GM23248 (cell line): Measurements from ENCODE around the gene NHS. TPM values are rescaled to one million over a fixed set of nuclear protein-coding genes. Genes with fewer than 3 reads are reported as not detected.

Source experiments
- DNase-seq: peaks from one replicate; pipeline ENCODE4 v3.0.0-alpha.2; 2015
- H2AFZ ChIP-seq: fragments of 200-600 bp; sonication (generic); 2 replicates; pipeline ENCODE4 v1.6.1; 2016; ENCODE audit warnings: antibody characterized with exemption
- H3F3A ChIP-seq: fragments of 200-600 bp; sonication (generic); 2 replicates; pipeline ENCODE4 v1.6.1; 2016; ENCODE audit warnings: mild to moderate bottlenecking, antibody characterized with exemption, mixed run types; ENCODE audit not compliant: insufficient read depth
- H3K27ac ChIP-seq: fragments of 200-600 bp; sonication (generic); 2 replicates; pipeline ENCODE4 v1.5.1; 2016; ENCODE audit warnings: mild to moderate bottlenecking
- H3K27me3 ChIP-seq: fragments of 200-600 bp; sonication (generic); replicated peaks from 2 replicates; pipeline ENCODE4 v1.6.1; 2016; ENCODE audit warnings: mild to moderate bottlenecking; ENCODE audit not compliant: insufficient read depth
- H3K36me3 ChIP-seq: fragments of 200-600 bp; sonication (generic); 2 replicates; pipeline ENCODE4 v1.6.1; 2016; ENCODE audit warnings: low read depth, mild to moderate bottlenecking
- H3K4me1 ChIP-seq: fragments of 200-600 bp; sonication (generic); 2 replicates; pipeline ENCODE4 v1.6.1; 2016; ENCODE audit warnings: mild to moderate bottlenecking; ENCODE audit not compliant: insufficient read depth
- H3K4me2 ChIP-seq: fragments of 200-600 bp; sonication (generic); one replicate; pipeline ENCODE4 v1.6.1; 2016; ENCODE audit warnings: mild to moderate bottlenecking; ENCODE audit not compliant: unreplicated experiment
- H3K4me3 ChIP-seq: fragments of 200-600 bp; sonication (generic); 2 replicates; pipeline ENCODE4 v1.5.1; 2016; ENCODE audit warnings: mild to moderate bottlenecking
- H3K79me2 ChIP-seq: fragments of 200-600 bp; sonication (generic); 2 replicates; pipeline ENCODE4 v1.6.1; 2016; ENCODE audit warnings: mild to moderate bottlenecking; ENCODE audit not compliant: insufficient read depth
- H3K9ac ChIP-seq: fragments of 200-600 bp; sonication (generic); 2 replicates; pipeline ENCODE4 v1.6.1; 2016; ENCODE audit warnings: mild to moderate bottlenecking
- H3K9me2 ChIP-seq: fragments of 200-600 bp; sonication (generic); 2 replicates; pipeline ENCODE4 v1.6.1; 2016; ENCODE audit warnings: mixed run types, mild to moderate bottlenecking, moderate library complexity; ENCODE audit not compliant: insufficient read depth
- H3K9me3 ChIP-seq: fragments of 200-600 bp; sonication (generic); one replicate; pipeline ENCODE4 v1.6.1; 2017; ENCODE audit warnings: low read depth
- H4K20me1 ChIP-seq: fragments of 200-600 bp; sonication (generic); 2 replicates; pipeline ENCODE4 v1.6.0; 2016; ENCODE audit not compliant: insufficient read depth
- EZH2 ChIP-seq: fragments of 200-600 bp; sonication (generic); IDR thresholded peaks from 2 replicates; pipeline ENCODE4 v1.6.1; 2018; ENCODE audit warnings: antibody characterized with exemption, mild to moderate bottlenecking; ENCODE audit not compliant: insufficient read depth, poor library complexity, severe bottlenecking
- EZH2phosphoT487 ChIP-seq: fragments of 200-600 bp; sonication (generic); IDR thresholded peaks from 2 replicates; pipeline ENCODE4 v1.6.1; 2018; ENCODE audit warnings: antibody characterized with exemption, moderate library complexity, mild to moderate bottlenecking, low read depth; ENCODE audit not compliant: insufficient read depth
- WGBS, 2 experiments: methylation state at CpG; one replicate each; pipeline ENCODE4 v1.1.6; 2015 to 2017; ENCODE audit warnings: low lambda C conversion rate in 2 of 2, low coverage in 1 of 2; ENCODE audit errors: missing lambda C conversion rate in 2 of 2; 5-methylcytosine and 5-hydroxymethylcytosine counted together
- in situ Hi-C: fragments of 300-500 bp; cut with MboI; formaldehyde crosslinking; loops from 2 replicates; pipeline ENCODE4 v1.15.0; 2020
- polyA plus RNA-seq: library from polyadenylated mRNA; unstranded; fragments of >200 nt; fragmentation: Nextera tagmentation; extraction: Ambion mirVana; gene quantifications from 2 replicates; pipeline ENCODE4 v1.2.1, GENCODE V29; 2016
- total RNA-seq: library from RNA; depleted of rRNA; stranded (reverse); fragments of >200 nt; shearing (Covaris generic); gene quantifications from 2 replicates; pipeline ENCODE4 v1.2.3, GENCODE V29; 2014

The NHS gene
- total and polyA plus RNA-seq, 2 experiments from 2014 or later, result 1.0 to 5.6 TPM

DNA sequence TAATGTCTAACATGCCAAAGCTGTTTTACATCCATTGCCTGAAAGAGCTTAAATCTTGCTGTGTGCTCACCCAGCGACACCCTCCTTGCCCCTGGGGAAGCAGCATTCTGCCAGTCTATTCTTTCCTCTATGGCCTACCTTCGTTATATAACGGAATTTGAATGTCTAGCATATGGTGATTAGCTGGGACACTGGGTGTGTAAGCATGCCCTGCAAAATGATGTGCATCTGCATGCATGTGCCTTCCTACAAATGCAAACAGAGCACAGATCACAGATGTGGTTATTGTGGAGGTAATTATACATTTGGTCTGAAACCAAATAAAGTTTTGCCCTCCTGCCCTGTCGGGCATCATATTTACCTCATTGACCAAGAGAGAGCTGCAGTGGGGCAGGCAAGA, 90.8 kb downstream of the NHS start:
- WGBS, 2 experiments, result 82 to 88% methylated on average over 4 of the region's 4 CpGs
- no peaks in the 10 kb centered on the region for H3K27me3 ChIP-seq
- TF ChIP-seq EZH2phosphoT487 (no peak), EZH2 (no peak)

DNA sequence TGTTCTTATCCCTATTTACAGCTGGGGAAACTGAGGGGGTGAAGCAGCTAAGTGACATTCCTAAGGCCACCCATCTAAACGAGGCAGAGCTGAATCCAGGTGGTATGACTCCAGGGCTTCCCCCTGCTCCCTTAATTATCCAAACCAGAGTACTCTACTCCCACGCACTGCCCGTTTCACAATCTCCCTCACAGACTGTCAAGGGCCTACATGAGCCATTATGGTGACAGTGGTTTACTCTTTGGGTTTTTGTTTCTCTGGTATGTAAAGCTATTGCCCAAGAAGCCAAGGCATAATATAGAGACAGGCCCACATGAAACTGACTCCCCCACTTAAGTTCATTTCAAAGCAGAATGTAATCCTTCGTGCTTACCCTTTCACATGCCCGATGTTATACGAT, 95.1 kb downstream of the NHS start:
- peak; percentile 40 for DNase-seq

More for the DNA sequence above, 90.8 kb downstream of the NHS start:
- Histone ChIP-seq H3K4me3 (no peak overlapping the region), H3K4me1 (peaks cover 27% of the 10 kb centered on the region), H2AFZ (no peak overlapping the region), H3K9ac (no peak overlapping the region), H3F3A (peaks cover 17% of the 10 kb centered on the region; the same call in 1 of the 2 replicates), H3K9me3 (no peaks in the 10 kb centered on the region), H3K27ac (0 out of 2 replicates have a peak overlapping the region, but pooled peaks have one; percentile 64), H3K36me3 (no peaks in the 10 kb centered on the region), H3K9me2 (no peaks in the 10 kb centered on the region), H3K4me2 (peak overlapping the region; percentile 28), H3K79me2 (peaks cover 12% of the 10 kb centered on the region; the same call in 1 of the 2 replicates), H4K20me1 (no peaks in the 10 kb centered on the region)
- DNase-seq, result no peak
- in situ Hi-C loops, result no loop called here

DNA sequence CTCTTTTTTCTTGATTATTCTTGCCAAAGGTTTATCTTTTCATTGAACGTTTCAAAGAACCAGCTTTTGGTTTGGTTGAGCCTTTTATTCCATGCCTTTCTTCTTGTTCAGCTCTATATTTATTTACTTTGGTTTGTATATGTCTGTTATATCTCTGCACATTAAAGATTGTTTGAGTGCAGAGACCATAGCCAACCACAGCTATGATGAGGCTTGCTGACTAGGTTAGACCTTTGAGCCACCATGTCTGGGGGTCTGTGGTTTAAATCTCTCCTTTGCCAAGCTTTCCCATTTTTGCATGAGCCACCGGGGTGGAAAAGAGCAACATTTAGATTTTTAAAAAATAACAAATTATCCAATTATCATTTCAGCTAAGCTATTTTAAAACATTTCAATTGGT, 96.1 kb downstream of the NHS start:
- Histone ChIP-seq H3K9me2 (no peaks in the 10 kb centered on the region), H3K27me3 (no peaks in the 10 kb centered on the region), H3K27ac (no peak overlapping the region), H3K9ac (no peak overlapping the region), H2AFZ (no peak overlapping the region), H3K4me3 (no peak overlapping the region), H3K9me3 (no peaks in the 10 kb centered on the region), H4K20me1 (no peaks in the 10 kb centered on the region), H3K4me1 (peaks cover 17% of the 10 kb centered on the region), H3F3A (peaks cover 15% of the 10 kb centered on the region), H3K79me2 (no peaks in the 10 kb centered on the region; the same call in 1 of the 2 replicates), H3K36me3 (no peaks in the 10 kb centered on the region), H3K4me2 (no peak overlapping the region)
- DNase-seq, result no peak
- TF ChIP-seq EZH2phosphoT487 (no peak), EZH2 (no peak)
- in situ Hi-C loops, result no loop called here
- WGBS, 2 experiments, result 63 to 91% methylated on average over 2 of the region's 2 CpGs

More for the DNA sequence above, 95.1 kb downstream of the NHS start:
- Histone ChIP-seq H3K4me3 (no peak overlapping the region), H2AFZ (no peak overlapping the region), H3K27me3 (no peaks in the 10 kb centered on the region), H3K36me3 (no peaks in the 10 kb centered on the region), H4K20me1 (no peaks in the 10 kb centered on the region), H3K9me2 (no peaks in the 10 kb centered on the region), H3K4me1 (peaks cover 16% of the 10 kb centered on the region), H3K9ac (no peak overlapping the region), H3K4me2 (no peak overlapping the region), H3K27ac (no peak overlapping the region), H3K9me3 (no peaks in the 10 kb centered on the region), H3F3A (peaks cover 14% of the 10 kb centered on the region; the same call in 1 of the 2 replicates), H3K79me2 (no peaks in the 10 kb centered on the region; the same call in 1 of the 2 replicates)
- WGBS, 2 experiments, result 79 to 81% methylated on average over 6 of the region's 6 CpGs
- no peak for TF ChIP-seq EZH2phosphoT487
- no peak for TF ChIP-seq EZH2
- in situ Hi-C loops, result no loop called here

DNA sequence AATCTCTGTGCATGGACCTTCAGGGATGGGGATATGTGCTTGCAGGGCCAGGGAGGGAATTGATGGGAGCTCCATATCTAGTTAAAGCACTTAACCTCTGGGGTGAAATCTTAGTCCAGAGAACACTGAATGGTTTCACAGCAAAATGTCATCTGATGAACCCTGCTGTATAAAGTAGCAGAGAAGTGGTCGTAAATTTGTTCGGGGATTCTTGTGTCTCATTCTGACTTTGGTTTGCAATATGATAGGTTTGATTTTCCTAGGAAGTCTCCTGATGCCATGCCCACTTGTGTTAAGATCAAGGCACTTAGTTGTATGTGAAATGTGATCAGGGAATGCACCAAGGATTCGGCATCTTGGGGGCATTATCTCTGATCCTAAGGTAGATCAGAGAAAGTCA, 96.9 kb downstream of the NHS start:
- Histone ChIP-seq H3K4me3 (no peak overlapping the region), H4K20me1 (no peaks in the 10 kb centered on the region), H3K4me2 (no peak overlapping the region), H3K9ac (no peak overlapping the region), H2AFZ (no peak overlapping the region), H3K9me3 (no peaks in the 10 kb centered on the region), H3K36me3 (no peaks in the 10 kb centered on the region), H3K4me1 (peaks cover 23% of the 10 kb centered on the region), H3F3A (peaks cover 13% of the 10 kb centered on the region), H3K9me2 (no peaks in the 10 kb centered on the region), H3K79me2 (no peaks in the 10 kb centered on the region; the same call in 1 of the 2 replicates), H3K27ac (no peak overlapping the region), H3K27me3 (no peaks in the 10 kb centered on the region)
- no peak for DNase-seq
- WGBS, 2 experiments, result 97% methylated on average over 3 of the region's 3 CpGs
- no peak for TF ChIP-seq EZH2phosphoT487
- TF ChIP-seq EZH2, result no peak
- in situ Hi-C loops, result no loop called here

DNA sequence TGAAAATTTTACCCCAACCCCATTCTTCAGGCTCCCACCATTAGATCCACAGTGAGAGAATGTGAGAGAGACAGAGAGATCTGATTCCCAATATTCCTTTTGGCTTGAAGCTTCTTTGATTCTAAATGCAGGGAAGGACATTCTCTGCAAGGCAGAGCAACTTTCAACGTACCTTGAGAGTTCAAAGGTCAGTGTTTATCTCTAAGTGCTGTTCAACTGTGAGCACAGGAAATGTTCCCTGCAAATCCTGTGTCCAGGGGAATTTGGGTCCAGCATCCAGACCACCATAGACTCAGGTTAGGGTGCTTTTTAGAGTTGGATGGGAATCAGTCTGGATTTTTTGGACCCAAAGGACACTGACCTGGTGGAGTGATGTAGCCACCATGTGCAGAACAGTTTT, 97.4 kb downstream of the NHS start:
- Histone ChIP-seq H3K4me1 (peaks cover 23% of the 10 kb centered on the region), H3K36me3 (no peaks in the 10 kb centered on the region), H2AFZ (no peak overlapping the region), H3F3A (peaks cover 13% of the 10 kb centered on the region), H3K4me2 (no peak overlapping the region), H3K9ac (no peak overlapping the region), H3K9me3 (no peaks in the 10 kb centered on the region), H3K27me3 (no peaks in the 10 kb centered on the region), H3K79me2 (no peaks in the 10 kb centered on the region; the same call in 1 of the 2 replicates), H4K20me1 (no peaks in the 10 kb centered on the region), H3K4me3 (no peak overlapping the region), H3K27ac (no peak overlapping the region), H3K9me2 (no peaks in the 10 kb centered on the region)
- no peak for DNase-seq
- 89 to 100% methylated on average over 1 of the region's 1 CpG for WGBS, 2 experiments
- no peak for TF ChIP-seq EZH2
- TF ChIP-seq EZH2phosphoT487, result no peak
- in situ Hi-C loops, result no loop called here
